ENCODE data around the gene SHANK3. TPM values are rescaled to one million over a fixed set of nuclear protein-coding genes. Genes with fewer than 3 reads are reported as not detected.
A peak's percentile ranks its signal among the peaks of the same experiment; 100 is the strongest.
"Not testable (repeated sequence)": the region's sequence is repeated elsewhere in the genome, so short reads cannot be mapped to it uniquely, and the experiment has no call there.

Gene SHANK3
- polyA plus RNA-seq, 10 donors: 12.5 to 24.5 (median 15.1) TPM

- not testable (repeated sequence) for DNase-seq
Observed at GRCh38 chr22:50643821-50644101, 28.9 kb upstream of the SHANK3 start.

- DNase-seq: no peak
Observed at GRCh38 chr22:50653256-50653655, 19.4 kb upstream of the SHANK3 start.

- DNase-seq: not testable (repeated sequence)
Observed at GRCh38 chr22:50654664-50655063, 18.0 kb upstream of the SHANK3 start.

GRCh38 chr22:50656122-50657070 lies 16.2 kb upstream of the SHANK3 start:
- DNase-seq: peak in 2 of 3 donors; percentile 41 to 43

- DNase-seq: no peak
Observed at GRCh38 chr22:50657925-50658324, 14.7 kb upstream of the SHANK3 start.

GRCh38 chr22:50659711-50660110 lies 12.9 kb upstream of the SHANK3 start:
- not testable (repeated sequence) for DNase-seq

- DNase-seq: no peak
Observed at GRCh38 chr22:50660306-50660705, 12.3 kb upstream of the SHANK3 start.

- DNase-seq: no peak
Observed at GRCh38 chr22:50665212-50665611, 7.4 kb upstream of the SHANK3 start.

- no peak for DNase-seq
Observed at GRCh38 chr22:50665738-50666137, 6.9 kb upstream of the SHANK3 start.

- DNase-seq: no peak
Observed at GRCh38 chr22:50670513-50670912, 2.1 kb upstream of the SHANK3 start.

GRCh38 chr22:50670914-50671538 lies 1.6 kb upstream of the SHANK3 start:
- DNase-seq: no peak

- no peak for DNase-seq
Observed at GRCh38 chr22:50671641-50672040, 982 bp upstream of the SHANK3 start.

GRCh38 chr22:50672041-50672440 lies 582 bp upstream of the SHANK3 start:
- no peak for DNase-seq

- peak in 1 of 3 donors; percentile 70 for DNase-seq
Observed at GRCh38 chr22:50673231-50674129, 857 bp downstream of the SHANK3 start.

GRCh38 chr22:50674130-50674500 lies 1.5 kb downstream of the SHANK3 start:
- DNase-seq: no peak

- peak in 1 of 3 donors; percentile 62 for DNase-seq
Observed at GRCh38 chr22:50674606-50675552, 2.3 kb downstream of the SHANK3 start.

- no peak for DNase-seq
Observed at GRCh38 chr22:50675553-50676179, 3.0 kb downstream of the SHANK3 start.

- DNase-seq: no peak
Observed at GRCh38 chr22:50676180-50676636, 3.6 kb downstream of the SHANK3 start.

- no peak for DNase-seq
Observed at GRCh38 chr22:50676661-50677492, 4.3 kb downstream of the SHANK3 start.

Data from muscle of back (tissue), 11 donors.